Neutrophil (primary cell): Measurements from ENCODE around the gene BSG.

Source experiments
- H3K27ac ChIP-seq: fragments of 200-600 bp; sonication (generic); 2 replicates; pipeline ENCODE4 v1.5.1; 2016; ENCODE audit warnings: mild to moderate bottlenecking, moderate library complexity
- H3K27me3 ChIP-seq: fragments of 200-600 bp; sonication (generic); 2 replicates; pipeline ENCODE4 v1.6.0; 2016; ENCODE audit warnings: mild to moderate bottlenecking
- H3K36me3 ChIP-seq: fragments of 200-600 bp; sonication (generic); 2 replicates; pipeline ENCODE4 v1.5.1; 2017
- H3K4me1 ChIP-seq, 2 experiments: fragments of 200-600 bp in 1 of 2; sonication (generic) in 1 of 2; 1 replicate in 1 of 2; 2 replicates in 1 of 2; pipeline versions ENCODE4 v1.5.1 to v1.6.1; 2013 to 2016; ENCODE audit warnings: low read depth in 1 of 2, low read length in 1 of 2, mild to moderate bottlenecking in 1 of 2, moderate library complexity in 1 of 2; ENCODE audit not compliant: control insufficient read depth in 1 of 2, insufficient read depth in 1 of 2
- H3K4me3 ChIP-seq, 2 experiments: fragments of 200-600 bp in 1 of 2; sonication (generic) in 1 of 2; 1 replicate in 1 of 2; 2 replicates in 1 of 2; pipeline ENCODE4 v1.5.1; 2013 to 2016; ENCODE audit warnings: low read depth in 1 of 2, low read length in 1 of 2, mild to moderate bottlenecking in 1 of 2, moderate library complexity in 1 of 2
- H3K9me3 ChIP-seq: fragments of 200-600 bp; sonication (generic); 2 replicates; pipeline ENCODE4 v1.5.1; 2016
- CTCF ChIP-seq: fragments of 200-600 bp; sonication (generic); IDR thresholded peaks from 2 replicates; pipeline ENCODE4 v1.5.1; 2016; ENCODE audit warnings: antibody characterized with exemption

BSG gene

GRCh38 chr19:615619-616018, 43.2 kb downstream of the BSG start:
- no peak for TF ChIP-seq CTCF
- H3K27me3 ChIP-seq = peaks cover 65% of the 10 kb centered on the region
- no peaks in the 10 kb centered on the region for H3K9me3 ChIP-seq
- no peak overlapping the region for H3K4me3 ChIP-seq
- peaks cover 39% of the 10 kb centered on the region for H3K36me3 ChIP-seq
- peaks cover 0 to 1% of the 10 kb centered on the region in 2 experiments for H3K4me1 ChIP-seq
- no peak overlapping the region for H3K27ac ChIP-seq

- TF ChIP-seq CTCF = no peak
- no peak overlapping the region for H3K27ac ChIP-seq
- H3K4me3 ChIP-seq = no peak overlapping the region
- peaks cover 60% of the 10 kb centered on the region for H3K27me3 ChIP-seq
- peaks cover 45% of the 10 kb centered on the region for H3K36me3 ChIP-seq
- H3K4me1 ChIP-seq = no peaks in the 10 kb centered on the region
- H3K9me3 ChIP-seq = no peaks in the 10 kb centered on the region
Measured at GRCh38 chr19:616062-616700, 43.8 kb downstream of the BSG start.

- H3K4me1 ChIP-seq = no peaks in the 10 kb centered on the region
- peaks cover 52% of the 10 kb centered on the region for H3K27me3 ChIP-seq
- no peak overlapping the region for H3K4me3 ChIP-seq
- H3K27ac ChIP-seq = no peak overlapping the region
- TF ChIP-seq CTCF = no peak
- H3K36me3 ChIP-seq = peaks cover 51% of the 10 kb centered on the region
- no peaks in the 10 kb centered on the region for H3K9me3 ChIP-seq
Measured at GRCh38 chr19:616747-617526, 44.5 kb downstream of the BSG start.

- no peak overlapping the region for H3K4me3 ChIP-seq
- H3K4me1 ChIP-seq = no peaks in the 10 kb centered on the region
- H3K9me3 ChIP-seq = no peaks in the 10 kb centered on the region
- no peak for TF ChIP-seq CTCF
- H3K27me3 ChIP-seq = peaks cover 45% of the 10 kb centered on the region
- H3K36me3 ChIP-seq = peaks cover 59% of the 10 kb centered on the region
- no peak overlapping the region for H3K27ac ChIP-seq
Measured at GRCh38 chr19:617551-618246, 45.3 kb downstream of the BSG start.

- Histone ChIP-seq H3K27me3 (peaks cover 39% of the 10 kb centered on the region), H3K36me3 (peaks cover 64% of the 10 kb centered on the region), H3K27ac (no peak overlapping the region), H3K4me3 (no peak overlapping the region), H3K4me1 (no peaks in the 10 kb centered on the region), H3K9me3 (no peaks in the 10 kb centered on the region)
- TF ChIP-seq CTCF = no peak
Measured at GRCh38 chr19:618247-618619, 45.8 kb downstream of the BSG start.
